GM12878 (cell line): Measurements from ENCODE around the gene PNPLA5. TPM values are rescaled to one million over a fixed set of nuclear protein-coding genes. Genes with fewer than 3 reads are reported as not detected.

Source experiments
- ATAC-seq: fragments of 200-7000 bp; cut with Tn5 transposase; 3 replicates; pipeline ENCODE4 v1.9.1; 2020; ENCODE audit warnings: mild to moderate bottlenecking, moderate library complexity
- BruUV-seq: library from RNA; stranded (reverse); fragments of 400-500 nt; replicated peaks from 2 replicates; lab custom pipeline; 2021; lab: Mats Ljungman, UMichigan
- CTCF ChIA-PET: fragments of 300-600 bp; sonication (Branson Sonifier 250); formaldehyde crosslinking; extraction: SDS; loops from one replicate; lab custom pipeline; 2021; ENCODE audit warnings: inconsistent platforms; lab: Yijun Ruan, JAX
- POLR2A ChIA-PET: fragments of 350-600 bp; formaldehyde crosslinking; extraction: SDS; loops from one replicate; lab custom pipeline; 2021; ENCODE audit warnings: inconsistent platforms; lab: Charles Lee
- RAD21 ChIA-PET: fragments of 300-600 bp; sonication (Branson Sonifier 250); formaldehyde crosslinking; loops from one replicate; lab custom pipeline; 2023; ENCODE audit warnings: antibody characterized with exemption; ENCODE audit not compliant: unreplicated experiment; lab: Charles Lee
- SMC1A ChIA-PET: fragments of 300-600 bp; sonication (Branson Sonifier 250); formaldehyde crosslinking; loops from one replicate; lab custom pipeline; 2023; ENCODE audit not compliant: unreplicated experiment, uncharacterized antibody; lab: Charles Lee
- DNase-seq: peaks from one replicate; pipeline ENCODE4 v3.0.0-alpha.2; 2011; ENCODE audit warnings: low read depth, low spot score
- FAIRE-seq: peaks from 3 replicates; lab custom pipeline; 2011; peaks lifted over from hg19 to GRCh38; lab: Jason Lieb, UNC
- H2AFZ ChIP-seq: 2 replicates; pipeline ENCODE4 v1.6.0; 2011; ENCODE audit warnings: low read depth, low read length, control low read depth; ENCODE audit not compliant: control insufficient read depth
- H3K27ac ChIP-seq: 2 replicates; pipeline ENCODE4 v1.5.1; 2011; ENCODE audit warnings: control low read depth; ENCODE audit not compliant: control insufficient read depth, insufficient read depth
- H3K27me3 ChIP-seq, 2 experiments: replicated peaks in 1 of 2; 2 replicates each; pipeline versions ENCODE4 v1.6.0 to v1.6.1; 2011; ENCODE audit warnings: low read length in 1 of 2; ENCODE audit not compliant: control insufficient read depth in 2 of 2, insufficient read depth in 2 of 2
- H3K36me3 ChIP-seq, 2 experiments: 2 replicates each; pipeline ENCODE4 v1.5.1; 2011; ENCODE audit warnings: low read length in 1 of 2; ENCODE audit not compliant: control insufficient read depth in 2 of 2, insufficient read depth in 2 of 2
- H3K4me1 ChIP-seq: 2 replicates; pipeline ENCODE4 v1.6.1; 2011; ENCODE audit warnings: mild to moderate bottlenecking, low read length, moderate library complexity, mixed read lengths; ENCODE audit not compliant: control insufficient read depth, insufficient read depth
- H3K4me2 ChIP-seq: 2 replicates; pipeline ENCODE4 v1.6.0; 2011; ENCODE audit warnings: control low read depth; ENCODE audit not compliant: control insufficient read depth, insufficient read depth
- H3K4me3 ChIP-seq: fragments of 200-600 bp; sonication (generic); 2 replicates; pipeline ENCODE4 v1.5.1; 2016
- H3K79me2 ChIP-seq: 2 replicates; pipeline ENCODE4 v1.6.0; 2011; ENCODE audit warnings: low read length; ENCODE audit not compliant: control insufficient read depth, insufficient read depth
- H3K9ac ChIP-seq: 2 replicates; pipeline ENCODE4 v1.8.0; 2011; ENCODE audit warnings: low read length, control low read depth, mixed read lengths; ENCODE audit not compliant: control insufficient read depth, insufficient read depth
- H3K9me3 ChIP-seq: replicated peaks from 3 replicates; pipeline ENCODE4 v1.5.1; 2011; ENCODE audit warnings: mild to moderate bottlenecking, low read length; ENCODE audit not compliant: control insufficient read depth, insufficient read depth
- H4K20me1 ChIP-seq: 2 replicates; pipeline ENCODE4 v1.6.0; 2011; ENCODE audit not compliant: control insufficient read depth, insufficient read depth
- ASH2L ChIP-seq: fragments of 300-600, 200-600 bp; sonication (generic); IDR thresholded peaks from 2 replicates; pipeline ENCODE4 v1.6.1; 2017; ENCODE audit warnings: low read depth, mild to moderate bottlenecking, borderline replicate concordance
- JUNB ChIP-seq: IDR thresholded peaks from 2 replicates; pipeline ENCODE4 v1.6.1; 2016; ENCODE audit warnings: antibody characterized with exemption, mild to moderate bottlenecking
- NR2C1 ChIP-seq: fragments of 450-650 bp; IDR thresholded peaks from 2 replicates; pipeline ENCODE4 v1.6.1; 2017; ENCODE audit warnings: antibody characterized with exemption, mild to moderate bottlenecking, moderate library complexity
- RB1 ChIP-seq: fragments of 450-650 bp; formaldehyde crosslinking; IDR thresholded peaks from 2 replicates; pipeline ENCODE4 v1.6.1; 2017; ENCODE audit warnings: mild to moderate bottlenecking, borderline replicate concordance
- WGBS: methylation state at CpG from one replicate; pipeline ENCODE4 v1.1.6; 2016; ENCODE audit warnings: low lambda C conversion rate; ENCODE audit not compliant: insufficient replicate concordance, insufficient coverage; ENCODE audit errors: missing lambda C conversion rate; 5-methylcytosine and 5-hydroxymethylcytosine counted together
- in situ Hi-C: fragments of 300-500 bp; cut with MboI; formaldehyde crosslinking; loops from 9 replicates; pipeline ENCODE4 v1.14.3; 2018; ENCODE audit warnings: mixed read lengths
- intact Hi-C: fragments of 100-400 bp; cut with micrococcal nuclease; formaldehyde crosslinking; loops from one replicate; pipeline ENCODE4 v1.14.2; 2022; ENCODE audit not compliant: unreplicated experiment
- polyA plus RNA-seq, 11 experiments: library from polyadenylated mRNA; depleted of rRNA in 4 of 11; unstranded in 6 of 11; stranded (reverse) in 5 of 11; fragments of >200 nt; fragmentation: Nextera tagmentation in 4 of 11; fragmentation: Illumina TruSeq in 1 of 11; extraction: Ambion mirVana in 4 of 11; extraction: Trizol in 1 of 11; gene quantifications; 1 replicate in 1 of 11; 2 replicates in 10 of 11; pipeline versions ENCODE4 v1.2.1 to v1.2.3, GENCODE V29; 2011 to 2016; ENCODE audit warnings: inconsistent platforms in 2 of 11, missing spikeins in 2 of 11, low read depth in 1 of 11
- total RNA-seq, 4 experiments: library from RNA; depleted of rRNA in 3 of 4; stranded (reverse); fragments of >200 nt in 3 of 4; fragmentation: Illumina TruSeq in 1 of 4; extraction: Trizol in 1 of 4; gene quantifications; 2 replicates each; pipeline versions ENCODE4 v1.2.1 to v1.2.3, GENCODE V29; 2013 to 2021
- TF ChIP-seq, protein P1 (sequence below), 3 experiments: IDR thresholded peaks in 2 of 3; conservative IDR thresholded peaks in 1 of 3; 2 replicates each; pipeline ENCODE4 v1.5.1; 2011; ENCODE audit warnings: low read depth in 3 of 3, low read length in 3 of 3, mild to moderate bottlenecking in 3 of 3, control low read depth in 2 of 3, moderate library complexity in 2 of 3, inconsistent platforms in 1 of 3, mixed read lengths in 1 of 3; ENCODE audit not compliant: control insufficient read depth in 2 of 3, insufficient read depth in 1 of 3; ENCODE audit errors: extremely low read depth in 1 of 3
- TF ChIP-seq, protein P2 (sequence below): fragments of 450-650 bp; formaldehyde crosslinking; IDR thresholded peaks from 2 replicates; pipeline ENCODE4 v1.4.0; 2022; ENCODE audit warnings: mild to moderate bottlenecking, moderate library complexity
- TF ChIP-seq, protein P3 (sequence below): fragments of 450-650 bp; IDR thresholded peaks from 2 replicates; pipeline ENCODE4 v1.6.1; 2016; ENCODE audit warnings: mild to moderate bottlenecking

The PNPLA5 gene
- total and polyA plus RNA-seq, 10 of the 15 experiments (the other 5 are each of a cell fraction or from before 2014, with no cell fraction given), result not detected

DNA sequence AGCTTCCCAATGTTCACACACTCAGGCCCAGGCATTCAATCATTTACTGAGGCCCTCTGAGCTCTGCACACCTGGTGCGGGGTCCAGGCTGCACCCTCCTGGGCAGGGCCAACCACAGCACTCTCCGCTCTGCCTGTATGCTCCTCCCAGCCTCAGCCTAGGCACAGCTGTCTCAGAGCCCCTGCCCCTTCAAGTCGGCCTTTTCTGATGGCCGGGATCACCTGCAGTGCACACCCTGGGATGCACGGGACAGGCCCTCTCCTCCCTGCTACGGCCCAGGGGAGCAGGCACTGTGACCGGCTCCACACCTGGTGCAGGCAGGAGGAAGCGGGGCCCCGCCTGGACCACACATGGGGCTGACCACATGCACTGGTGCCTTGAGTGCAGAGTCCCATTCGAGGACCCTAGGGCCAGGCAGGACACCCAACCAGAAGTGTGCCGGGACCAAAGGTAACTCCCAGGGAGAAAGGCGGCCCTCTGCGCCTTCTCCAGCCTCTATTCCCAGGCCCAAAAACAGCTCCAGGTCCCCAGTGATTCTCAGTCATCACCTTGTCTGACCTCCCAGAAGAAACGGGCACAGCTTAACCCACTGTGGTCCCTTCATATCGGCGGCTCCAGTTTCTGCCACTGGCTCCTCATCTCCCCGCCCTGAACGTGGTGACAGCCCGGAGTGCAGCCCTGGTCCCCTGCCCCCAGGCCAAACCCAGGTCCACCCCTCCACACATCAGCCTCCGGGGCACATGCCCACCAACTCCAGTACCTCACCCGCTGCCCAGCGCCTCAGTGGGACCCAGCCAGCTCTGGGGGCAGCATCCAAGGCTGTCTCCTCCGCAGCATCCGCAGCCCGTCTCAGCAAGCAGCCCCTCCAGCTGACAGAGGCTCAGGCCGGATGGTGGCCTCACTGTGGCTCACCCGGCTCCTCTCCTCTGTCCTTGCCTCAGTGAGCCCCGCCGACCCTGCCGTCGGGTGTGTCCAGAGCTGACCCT lies 47.0 kb downstream of the PNPLA5 start:
- no peaks in the 10 kb centered on the region for H3K9me3 ChIP-seq
- FAIRE-seq (no peak), DNase-seq (no peak), ATAC-seq (no peak)
- H3K4me1 ChIP-seq, result no peaks in the 10 kb centered on the region
- POLR2A ChIA-PET, result no interaction called here
- H3K4me3 ChIP-seq, result no peak overlapping the region
- WGBS, result 38% methylated on average over 31 of the region's 31 CpGs
- H3K27ac ChIP-seq, result no peak overlapping the region
- no peaks in the 10 kb centered on the region for H3K36me3 ChIP-seq
- TF ChIP-seq RB1 (no peak), ASH2L (no peak), JUNB (no peak), NR2C1 (no peak)
- TF ChIP-seq, protein P1, sequence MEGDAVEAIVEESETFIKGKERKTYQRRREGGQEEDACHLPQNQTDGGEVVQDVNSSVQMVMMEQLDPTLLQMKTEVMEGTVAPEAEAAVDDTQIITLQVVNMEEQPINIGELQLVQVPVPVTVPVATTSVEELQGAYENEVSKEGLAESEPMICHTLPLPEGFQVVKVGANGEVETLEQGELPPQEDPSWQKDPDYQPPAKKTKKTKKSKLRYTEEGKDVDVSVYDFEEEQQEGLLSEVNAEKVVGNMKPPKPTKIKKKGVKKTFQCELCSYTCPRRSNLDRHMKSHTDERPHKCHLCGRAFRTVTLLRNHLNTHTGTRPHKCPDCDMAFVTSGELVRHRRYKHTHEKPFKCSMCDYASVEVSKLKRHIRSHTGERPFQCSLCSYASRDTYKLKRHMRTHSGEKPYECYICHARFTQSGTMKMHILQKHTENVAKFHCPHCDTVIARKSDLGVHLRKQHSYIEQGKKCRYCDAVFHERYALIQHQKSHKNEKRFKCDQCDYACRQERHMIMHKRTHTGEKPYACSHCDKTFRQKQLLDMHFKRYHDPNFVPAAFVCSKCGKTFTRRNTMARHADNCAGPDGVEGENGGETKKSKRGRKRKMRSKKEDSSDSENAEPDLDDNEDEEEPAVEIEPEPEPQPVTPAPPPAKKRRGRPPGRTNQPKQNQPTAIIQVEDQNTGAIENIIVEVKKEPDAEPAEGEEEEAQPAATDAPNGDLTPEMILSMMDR (IDR thresholded peaks at IDR 0.05 in 2 of 3, conservative IDR thresholded peaks at IDR 0.05 in 1 of 3; ENCODE audit: control insufficient read depth in 2 of 3, extremely low read depth in 1 of 3, insufficient read depth in 1 of 3, low read depth in 3 of 3, low read length in 3 of 3), result no peak
- TF ChIP-seq, protein P2, sequence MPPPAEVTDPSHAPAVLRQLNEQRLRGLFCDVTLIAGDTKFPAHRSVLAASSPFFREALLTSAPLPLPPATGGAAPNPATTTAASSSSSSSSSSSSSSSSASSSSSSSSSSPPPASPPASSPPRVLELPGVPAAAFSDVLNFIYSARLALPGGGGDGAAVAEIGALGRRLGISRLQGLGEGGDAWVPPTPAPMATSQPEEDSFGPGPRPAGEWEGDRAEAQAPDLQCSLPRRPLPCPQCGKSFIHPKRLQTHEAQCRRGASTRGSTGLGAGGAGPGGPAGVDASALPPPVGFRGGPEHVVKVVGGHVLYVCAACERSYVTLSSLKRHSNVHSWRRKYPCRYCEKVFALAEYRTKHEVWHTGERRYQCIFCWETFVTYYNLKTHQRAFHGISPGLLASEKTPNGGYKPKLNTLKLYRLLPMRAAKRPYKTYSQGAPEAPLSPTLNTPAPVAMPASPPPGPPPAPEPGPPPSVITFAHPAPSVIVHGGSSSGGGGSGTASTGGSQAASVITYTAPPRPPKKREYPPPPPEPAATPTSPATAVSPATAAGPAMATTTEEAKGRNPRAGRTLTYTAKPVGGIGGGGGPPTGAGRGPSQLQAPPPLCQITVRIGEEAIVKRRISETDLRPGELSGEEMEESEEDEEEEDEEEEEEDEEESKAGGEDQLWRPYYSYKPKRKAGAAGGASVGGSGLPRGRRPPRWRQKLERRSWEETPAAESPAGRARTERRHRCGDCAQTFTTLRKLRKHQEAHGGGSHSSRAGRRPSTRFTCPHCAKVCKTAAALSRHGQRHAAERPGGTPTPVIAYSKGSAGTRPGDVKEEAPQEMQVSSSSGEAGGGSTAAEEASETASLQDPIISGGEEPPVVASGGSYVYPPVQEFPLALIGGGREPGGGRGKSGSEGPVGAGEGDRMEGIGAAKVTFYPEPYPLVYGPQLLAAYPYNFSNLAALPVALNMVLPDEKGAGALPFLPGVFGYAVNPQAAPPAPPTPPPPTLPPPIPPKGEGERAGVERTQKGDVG (CRISPR knock-in tag), result no peak
- TF ChIP-seq, protein P3, sequence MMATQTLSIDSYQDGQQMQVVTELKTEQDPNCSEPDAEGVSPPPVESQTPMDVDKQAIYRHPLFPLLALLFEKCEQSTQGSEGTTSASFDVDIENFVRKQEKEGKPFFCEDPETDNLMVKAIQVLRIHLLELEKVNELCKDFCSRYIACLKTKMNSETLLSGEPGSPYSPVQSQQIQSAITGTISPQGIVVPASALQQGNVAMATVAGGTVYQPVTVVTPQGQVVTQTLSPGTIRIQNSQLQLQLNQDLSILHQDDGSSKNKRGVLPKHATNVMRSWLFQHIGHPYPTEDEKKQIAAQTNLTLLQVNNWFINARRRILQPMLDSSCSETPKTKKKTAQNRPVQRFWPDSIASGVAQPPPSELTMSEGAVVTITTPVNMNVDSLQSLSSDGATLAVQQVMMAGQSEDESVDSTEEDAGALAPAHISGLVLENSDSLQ, result no peak
- CTCF ChIA-PET, result interaction anchor here (0.6 kb wide), 1 partner anchor 499 kb away, joined by 3 read pairs; no protein-coding TSS in a partner anchor
- H3K79me2 ChIP-seq, result no peaks in the 10 kb centered on the region
- SMC1A ChIA-PET, result no interaction called here
- BruUV-seq, result no TSS peak
- H3K9ac ChIP-seq, result no peak overlapping the region
- H2AFZ ChIP-seq, result no peak overlapping the region
- in situ Hi-C loops, result no loop called here
- H3K27me3 ChIP-seq, result peaks cover 3% of the 10 kb centered on the region in 2 experiments; a peak in 3 of 4 replicates
- RAD21 ChIA-PET, result no interaction called here
- no peak overlapping the region for H3K4me2 ChIP-seq
- no peaks in the 10 kb centered on the region for H4K20me1 ChIP-seq
- intact Hi-C loops, result no loop called here
